ENCODE data around the gene CAP2.
A peak's percentile ranks its signal among the peaks of the same experiment; 100 is the strongest.

Gene CAP2, protein sequence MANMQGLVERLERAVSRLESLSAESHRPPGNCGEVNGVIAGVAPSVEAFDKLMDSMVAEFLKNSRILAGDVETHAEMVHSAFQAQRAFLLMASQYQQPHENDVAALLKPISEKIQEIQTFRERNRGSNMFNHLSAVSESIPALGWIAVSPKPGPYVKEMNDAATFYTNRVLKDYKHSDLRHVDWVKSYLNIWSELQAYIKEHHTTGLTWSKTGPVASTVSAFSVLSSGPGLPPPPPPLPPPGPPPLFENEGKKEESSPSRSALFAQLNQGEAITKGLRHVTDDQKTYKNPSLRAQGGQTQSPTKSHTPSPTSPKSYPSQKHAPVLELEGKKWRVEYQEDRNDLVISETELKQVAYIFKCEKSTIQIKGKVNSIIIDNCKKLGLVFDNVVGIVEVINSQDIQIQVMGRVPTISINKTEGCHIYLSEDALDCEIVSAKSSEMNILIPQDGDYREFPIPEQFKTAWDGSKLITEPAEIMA

DNA sequence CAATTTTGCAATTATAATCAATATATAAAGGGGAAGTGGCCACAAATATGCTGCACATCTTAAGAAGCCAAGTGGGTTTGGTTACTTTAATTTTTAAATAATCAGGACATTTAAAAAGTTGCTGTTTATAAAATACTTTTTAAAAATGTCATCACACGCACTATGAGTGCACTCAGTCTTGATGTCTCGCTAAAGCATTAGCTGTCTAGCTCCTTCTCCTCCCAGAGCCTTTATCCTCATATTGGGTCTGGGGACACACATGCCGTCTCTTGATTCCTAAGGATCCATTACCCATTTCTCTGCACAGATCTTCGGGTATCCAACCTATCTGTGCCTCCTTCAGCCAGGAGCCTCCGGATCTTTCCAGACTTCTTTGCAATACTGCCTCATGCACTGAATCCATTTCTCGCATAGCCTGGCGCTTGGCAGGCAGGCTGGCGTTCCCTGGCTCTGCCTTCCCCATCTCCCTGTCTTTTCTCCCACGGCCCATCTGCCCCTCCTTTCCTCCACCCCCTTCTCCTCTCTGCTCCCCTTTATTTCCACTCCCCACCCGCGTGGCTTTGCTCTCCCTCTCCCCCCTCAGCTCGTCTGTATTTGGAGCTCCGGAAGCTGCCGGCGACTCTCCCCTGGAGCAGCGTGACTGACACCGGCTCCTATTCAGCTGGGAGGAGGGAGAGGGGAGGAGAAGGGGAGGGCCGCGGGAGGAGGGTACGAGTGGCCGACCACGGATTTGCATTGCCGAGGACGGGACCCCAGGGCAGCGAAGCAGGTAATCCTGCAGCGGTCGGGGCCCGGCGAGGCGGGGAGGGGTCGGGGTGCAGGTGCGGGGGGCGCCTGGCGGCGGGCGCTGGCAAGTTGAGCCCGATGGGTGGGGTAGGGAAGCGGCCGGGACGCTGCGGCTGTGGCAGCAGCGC lies at the start of gene CAP2:
Gene CAP2, plus strand, starts transcription at position 618 of the 914 bp plus-strand sequence. CDS start 27,961 bp downstream, outside the sequence.
- no peak for FAIRE-seq

DNA sequence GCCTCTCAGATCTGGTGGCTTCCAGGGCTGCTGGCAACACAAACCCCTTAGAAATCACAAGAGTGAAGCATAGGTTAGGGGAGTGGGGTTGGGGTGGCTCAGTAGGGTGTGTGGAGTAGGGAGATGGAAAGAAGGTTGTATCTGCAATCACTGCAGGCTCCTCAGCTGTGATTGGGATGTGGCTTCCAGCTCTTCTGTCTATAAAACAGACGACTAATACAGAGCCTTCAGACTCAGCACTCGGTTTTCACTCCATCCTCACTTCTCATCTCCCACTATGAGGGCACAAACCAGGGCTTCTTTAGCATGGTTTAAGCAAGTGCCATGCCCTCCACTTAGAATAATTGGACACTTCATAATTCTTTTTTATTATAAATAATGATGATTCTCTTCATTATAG lies 46.4 kb upstream of the CAP2 start:
- FAIRE-seq: no peak

GRCh38 chr6:17349427-17349826 lies 44.0 kb upstream of the CAP2 start:
- FAIRE-seq: no peak

- FAIRE-seq: no peak
These were observed 41.1 kb upstream of the CAP2 start for GRCh38 chr6:17352302-17352701.

GRCh38 chr6:17353440-17354175 lies 39.8 kb upstream of the CAP2 start:
- no peak for FAIRE-seq

DNA sequence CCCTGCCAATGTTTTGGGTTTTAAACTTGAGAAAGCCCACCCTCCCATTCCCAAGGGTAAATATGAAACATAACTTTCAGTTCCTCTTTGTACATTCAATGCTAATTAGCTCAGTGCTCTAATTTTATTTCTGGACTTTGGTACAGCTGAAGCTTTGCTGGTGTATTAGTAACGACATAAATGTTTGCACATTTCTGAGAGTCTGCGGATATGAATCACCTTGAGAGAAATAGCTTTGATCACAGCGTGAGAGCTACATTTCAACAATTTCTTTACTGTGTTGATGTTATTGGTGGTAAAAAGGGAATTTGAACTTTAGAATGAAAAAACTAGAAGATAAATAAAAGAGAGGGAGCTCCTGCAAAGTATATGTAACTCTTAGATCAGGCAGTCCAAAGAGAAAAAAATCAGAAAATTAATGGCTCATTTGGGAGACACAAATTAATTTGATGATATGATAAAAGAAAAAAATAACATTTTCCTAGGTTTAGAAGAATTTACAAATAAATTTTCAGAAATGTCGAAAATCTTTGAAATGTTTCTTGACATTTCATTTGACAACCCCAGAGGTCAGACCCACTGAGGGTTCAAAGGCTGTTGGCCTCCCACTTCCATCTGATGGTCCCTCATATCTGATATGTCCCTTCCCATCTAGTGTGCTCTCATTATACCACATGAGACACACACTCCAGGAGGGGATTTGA lies 38.5 kb upstream of the CAP2 start:
- peak; percentile 43 for FAIRE-seq

DNA sequence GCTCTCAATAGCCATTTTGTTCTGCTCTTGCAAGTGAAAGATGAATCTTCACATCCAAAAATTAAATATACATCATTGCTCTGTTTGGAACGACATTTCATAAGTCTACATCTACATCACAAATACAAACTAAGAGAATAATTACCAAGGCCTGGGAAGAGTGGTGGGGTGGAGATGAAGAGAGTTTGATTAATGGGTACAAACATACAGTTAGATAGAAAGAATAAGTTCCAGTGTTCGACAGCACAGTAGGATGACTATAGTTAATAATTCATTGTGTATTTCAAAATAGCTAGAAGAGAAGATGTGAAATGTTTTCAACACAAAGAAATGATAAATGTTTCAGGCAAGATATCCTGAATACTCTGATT lies 38.0 kb upstream of the CAP2 start:
- FAIRE-seq: no peak

GRCh38 chr6:17358515-17358914 lies 34.9 kb upstream of the CAP2 start:
- FAIRE-seq: no peak

DNA sequence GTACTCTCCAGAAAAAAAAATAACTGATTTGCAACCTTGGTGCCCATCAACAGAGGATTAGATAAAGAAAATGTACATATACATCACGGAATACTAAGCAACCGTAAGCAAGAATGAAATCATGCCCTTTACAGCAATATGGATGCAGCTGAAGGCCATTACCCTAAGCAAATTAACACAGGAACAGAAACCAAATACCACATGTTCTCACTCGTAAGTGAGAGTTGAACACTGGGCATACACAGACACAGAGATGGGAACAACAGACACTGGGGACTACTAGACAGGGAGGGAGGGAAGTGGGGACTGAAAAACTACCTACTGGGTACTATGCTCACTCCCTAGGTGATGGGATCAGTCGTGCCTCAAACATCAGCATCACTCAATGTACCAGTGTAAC lies 32.8 kb upstream of the CAP2 start:
- no peak for FAIRE-seq

- no peak for FAIRE-seq
These were observed 32.4 kb upstream of the CAP2 start for GRCh38 chr6:17361013-17361412.

DNA sequence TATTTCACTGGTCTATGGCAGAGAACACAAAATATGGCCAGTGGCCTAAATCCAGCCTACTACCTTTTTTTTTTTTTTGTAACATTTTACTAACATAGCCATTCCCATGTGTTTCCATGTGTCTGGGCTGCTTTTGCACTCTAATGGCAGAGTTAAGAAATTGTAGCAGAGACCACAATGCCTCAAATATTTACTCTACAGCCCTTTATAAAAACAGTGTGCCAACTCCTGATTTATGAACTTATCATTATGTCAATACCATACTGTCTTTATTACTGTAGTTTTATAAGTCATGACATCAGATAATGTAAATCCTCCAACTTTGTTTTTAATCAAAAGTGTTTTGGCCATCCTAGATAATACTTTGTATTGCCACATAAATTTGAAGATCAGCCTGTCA lies 27.4 kb upstream of the CAP2 start:
- FAIRE-seq: no peak

DNA sequence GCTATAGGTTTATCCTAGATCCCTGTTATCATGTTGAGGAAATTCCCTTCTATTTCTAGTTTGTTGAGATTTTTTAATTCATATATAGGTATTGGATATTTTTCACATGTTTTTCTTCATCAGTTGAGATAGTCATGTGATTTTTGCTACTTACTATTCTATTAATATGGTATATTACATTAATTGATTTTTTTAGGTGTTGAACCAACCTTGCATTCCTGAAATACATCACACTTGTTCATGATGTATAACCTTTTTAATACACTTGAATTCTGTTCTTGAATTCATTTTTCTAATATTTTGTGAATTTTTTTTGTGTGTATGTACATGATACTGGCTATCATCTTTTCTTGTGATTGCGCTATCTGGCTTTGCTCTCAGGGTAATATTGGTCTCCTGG lies 25.5 kb upstream of the CAP2 start:
- no peak for FAIRE-seq

DNA sequence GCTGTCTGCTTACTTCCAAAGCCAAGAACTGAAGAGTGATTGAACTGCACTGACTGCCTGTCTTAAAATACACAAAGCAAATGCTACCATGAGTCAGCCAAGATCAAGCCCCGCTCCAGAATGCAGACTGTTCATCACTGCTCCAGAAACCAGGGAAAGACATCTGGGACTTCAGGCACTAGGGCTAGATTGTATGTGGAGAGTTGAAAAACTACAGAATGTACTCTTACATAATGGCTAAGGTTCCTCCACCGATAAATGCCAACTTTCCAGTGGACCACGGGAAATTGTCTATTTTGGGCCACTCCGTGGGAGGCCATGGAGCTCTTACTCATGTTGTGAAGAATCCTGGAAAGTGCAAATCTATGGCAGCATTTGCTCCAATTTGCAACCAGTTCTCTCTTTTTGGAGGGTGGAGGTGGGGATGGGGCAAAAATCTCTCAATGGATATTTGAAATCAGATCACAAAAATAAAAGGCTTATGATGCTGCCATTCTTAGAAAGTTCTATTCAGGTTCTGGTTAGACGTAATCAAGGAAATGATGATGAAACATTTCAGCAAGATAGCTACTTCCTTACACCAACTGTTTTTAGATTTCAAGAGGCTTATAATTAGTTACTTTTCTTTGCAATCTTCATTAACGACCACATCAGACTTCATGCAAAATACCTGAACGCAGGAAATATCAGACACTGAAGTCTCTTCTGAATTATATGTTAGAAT lies 11.8 kb upstream of the CAP2 start:
- no peak for FAIRE-seq

DNA sequence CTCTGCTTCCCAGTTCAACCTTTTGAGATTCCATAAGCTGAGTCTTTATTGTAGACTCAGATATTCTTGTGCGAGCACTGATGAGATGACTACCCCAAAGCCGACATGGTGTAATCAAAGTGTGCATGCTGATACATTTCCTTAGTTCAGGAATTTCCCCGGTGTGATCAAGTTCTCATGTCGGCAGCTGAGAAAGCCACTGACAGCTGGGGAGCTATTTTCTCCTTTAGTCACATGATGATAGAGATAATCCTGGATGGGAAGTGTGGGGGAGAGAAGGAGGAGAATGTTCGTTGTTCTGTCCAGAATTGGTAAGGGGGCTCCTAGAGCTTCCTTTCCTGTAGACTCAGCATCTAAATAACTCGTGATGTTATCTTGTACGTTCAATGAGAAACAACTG lies 7.7 kb upstream of the CAP2 start:
- FAIRE-seq: no peak

- no peak for FAIRE-seq
These were observed 5.0 kb upstream of the CAP2 start for GRCh38 chr6:17388365-17388764.

GRCh38 chr6:17389274-17389847 lies 4.0 kb upstream of the CAP2 start:
- no peak for FAIRE-seq

DNA sequence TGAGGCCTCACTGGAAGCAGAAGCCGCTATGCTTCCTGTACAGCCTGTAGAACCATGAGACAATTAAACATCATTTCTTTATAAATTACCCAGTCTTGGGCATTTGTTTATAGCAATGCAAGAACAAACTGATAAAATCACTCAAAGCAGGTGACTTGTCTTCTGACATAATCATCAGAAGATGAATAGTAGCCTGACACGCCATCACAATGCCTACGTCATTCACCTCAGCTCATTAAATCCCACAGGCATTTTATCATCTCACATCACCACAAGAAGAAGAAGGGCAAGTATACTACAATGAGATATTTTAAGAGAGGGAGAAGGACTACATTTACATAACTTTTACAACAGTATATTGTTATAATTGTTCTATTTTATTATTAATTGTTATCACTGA lies 3.1 kb upstream of the CAP2 start:
- no peak for FAIRE-seq

DNA sequence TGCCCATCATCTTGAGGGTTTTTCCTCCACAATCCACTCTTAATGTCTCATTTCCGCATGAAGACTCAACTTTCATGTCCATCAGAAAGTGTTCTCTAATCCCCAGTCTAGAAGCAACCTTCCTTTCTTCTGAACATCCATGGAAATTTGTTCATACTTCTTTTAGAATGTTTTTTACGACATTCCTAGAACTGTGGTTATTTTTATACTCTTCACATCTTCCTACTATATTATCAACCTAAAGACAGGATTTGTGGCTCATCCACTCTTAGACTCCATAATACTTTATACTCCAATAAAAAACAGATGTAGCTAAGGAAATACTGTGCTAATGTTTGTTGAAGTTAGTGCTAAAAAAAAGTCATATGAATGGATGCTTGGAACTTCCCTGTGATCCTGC lies 1.4 kb upstream of the CAP2 start:
- FAIRE-seq: no peak

DNA sequence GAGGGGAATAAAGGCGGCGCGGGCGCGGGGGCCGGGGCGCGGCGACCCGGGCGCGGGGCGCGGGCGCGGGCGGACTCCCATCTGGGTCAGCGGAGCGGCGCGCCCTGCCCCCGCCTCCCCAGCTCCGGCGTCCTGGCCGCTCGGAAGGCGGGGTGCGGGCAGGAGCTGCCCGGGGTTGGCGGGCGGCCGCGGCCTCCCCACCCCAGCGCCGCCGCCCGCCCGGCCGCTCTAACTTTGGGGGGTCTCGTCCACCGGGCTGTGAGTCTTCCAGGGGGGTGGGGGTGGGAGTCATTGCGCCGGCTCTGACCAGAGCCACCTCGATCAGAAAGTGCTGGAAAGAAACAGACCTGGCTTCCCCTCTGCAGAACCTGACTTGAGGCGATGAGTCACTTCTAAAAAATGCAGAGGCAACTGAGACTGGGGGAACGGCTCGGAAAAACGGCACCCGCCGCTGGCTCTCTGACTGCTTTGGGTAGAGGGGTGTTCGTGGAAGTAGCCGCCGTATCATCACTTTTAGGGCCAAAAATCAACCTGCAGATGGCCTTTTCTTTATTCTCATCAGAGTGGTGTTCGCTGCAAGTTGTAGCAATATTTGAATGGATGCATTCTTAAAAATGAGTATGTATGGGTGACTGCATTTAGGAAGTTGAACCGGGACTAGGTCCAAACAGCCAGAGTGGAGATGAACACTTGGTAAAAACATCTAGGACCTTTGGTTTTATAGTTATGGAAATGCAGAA lies 667 bp downstream of the CAP2 start:
- no peak for FAIRE-seq

GRCh38 chr6:17395112-17395511 lies 1.7 kb downstream of the CAP2 start:
- FAIRE-seq: no peak

DNA sequence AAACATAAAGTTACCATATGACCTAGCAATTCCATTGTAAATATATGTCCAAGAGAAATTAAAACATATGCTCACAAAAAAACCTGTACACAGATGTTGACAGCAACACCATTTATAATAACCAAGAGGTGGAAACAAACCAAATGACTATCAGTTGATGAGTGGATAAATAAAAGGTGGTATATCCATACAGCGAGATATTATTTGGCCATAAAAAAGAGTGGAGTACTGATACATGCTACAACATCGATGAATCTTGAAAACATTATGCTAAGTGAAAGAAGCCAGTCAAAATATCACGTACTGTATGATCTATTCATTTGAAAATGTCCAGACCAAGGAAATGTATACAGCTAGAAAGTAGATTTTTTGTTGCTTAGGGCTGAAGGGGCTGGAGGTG lies 2.9 kb downstream of the CAP2 start:
- no peak for FAIRE-seq

Measured in endometrium (tissue), 2 donors.